ENCODE results near the gene MLLT1. TPM values are rescaled to one million over a fixed set of nuclear protein-coding genes. Genes with fewer than 3 reads are reported as not detected.

Gene MLLT1
- total and polyA plus RNA-seq, 2 experiments from 2014 or later: 13.3 to 19.1 TPM

GRCh38 chr19:6263735-6264444, 15.9 kb downstream of the MLLT1 start:
- TF ChIP-seq EZH2phosphoT487 (IDR thresholded peaks at IDR 0.05; ENCODE audit: insufficient read depth, low read depth) (no peak), EZH2 (IDR thresholded peaks at IDR 0.05; ENCODE audit: insufficient read depth, poor library complexity, severe bottlenecking) (no peak)
- Histone ChIP-seq H3K9me3 (ENCODE audit: low read depth) (no peaks in the 10 kb centered on the region), H3K36me3 (ENCODE audit: low read depth) (peaks cover 17% of the 10 kb centered on the region), H3K4me3 (no peak overlapping the region), H3K79me2 (ENCODE audit: insufficient read depth) (peaks cover 100% of the 10 kb centered on the region), H3K9ac (no peak overlapping the region), H3F3A (ENCODE audit: insufficient read depth) (no peaks in the 10 kb centered on the region), H4K20me1 (ENCODE audit: insufficient read depth) (no peaks in the 10 kb centered on the region), H3K27me3 (replicated peaks; ENCODE audit: insufficient read depth) (no peaks in the 10 kb centered on the region), H3K9me2 (ENCODE audit: insufficient read depth) (no peaks in the 10 kb centered on the region), H3K4me1 (ENCODE audit: insufficient read depth) (no peaks in the 10 kb centered on the region), H3K4me2 (ENCODE audit: unreplicated experiment) (no peak overlapping the region), H2AFZ (no peak overlapping the region), H3K27ac (no peak overlapping the region)
- WGBS, 2 experiments (ENCODE audit: low coverage in 1 of 2, low lambda C conversion rate in 2 of 2, missing lambda C conversion rate in 2 of 2): 80 to 83% methylated on average over 15 to 18 of the region's 18 CpGs
- DNase-seq: no peak
- in situ Hi-C loops (cut with MboI): no loop called here

- H3K9me2 ChIP-seq (ENCODE audit: insufficient read depth): no peaks in the 10 kb centered on the region
- DNase-seq: no peak
- peaks cover 100% of the 10 kb centered on the region for H3K79me2 ChIP-seq (ENCODE audit: insufficient read depth)
- H3F3A ChIP-seq (ENCODE audit: insufficient read depth): no peaks in the 10 kb centered on the region
- WGBS, 2 experiments (ENCODE audit: low coverage in 1 of 2, low lambda C conversion rate in 2 of 2, missing lambda C conversion rate in 2 of 2): 83 to 91% methylated on average over 11 to 12 of the region's 12 CpGs
- in situ Hi-C loops (cut with MboI): no loop called here
- peaks cover 17% of the 10 kb centered on the region for H3K36me3 ChIP-seq (ENCODE audit: low read depth)
- no peaks in the 10 kb centered on the region for H3K9me3 ChIP-seq (ENCODE audit: low read depth)
- H2AFZ ChIP-seq: no peak overlapping the region
- H3K4me3 ChIP-seq: no peak overlapping the region
- no peaks in the 10 kb centered on the region for H3K27me3 ChIP-seq (replicated peaks; ENCODE audit: insufficient read depth)
- H3K27ac ChIP-seq: no peak overlapping the region
- TF ChIP-seq EZH2 (IDR thresholded peaks at IDR 0.05; ENCODE audit: insufficient read depth, poor library complexity, severe bottlenecking) (no peak), EZH2phosphoT487 (IDR thresholded peaks at IDR 0.05; ENCODE audit: insufficient read depth, low read depth) (no peak)
- no peaks in the 10 kb centered on the region for H4K20me1 ChIP-seq (ENCODE audit: insufficient read depth)
- no peak overlapping the region for H3K4me2 ChIP-seq (ENCODE audit: unreplicated experiment)
- H3K4me1 ChIP-seq (ENCODE audit: insufficient read depth): no peaks in the 10 kb centered on the region
- H3K9ac ChIP-seq: no peak overlapping the region
Observed at GRCh38 chr19:6263306-6263705, 16.5 kb downstream of the MLLT1 start.

GRCh38 chr19:6262519-6262918, 17.3 kb downstream of the MLLT1 start:
- Histone ChIP-seq H4K20me1 (ENCODE audit: insufficient read depth) (no peaks in the 10 kb centered on the region), H3K4me3 (no peak overlapping the region), H3K9me3 (ENCODE audit: low read depth) (no peaks in the 10 kb centered on the region), H3K27me3 (replicated peaks; ENCODE audit: insufficient read depth) (no peaks in the 10 kb centered on the region), H3K4me1 (ENCODE audit: insufficient read depth) (no peaks in the 10 kb centered on the region), H3K4me2 (ENCODE audit: unreplicated experiment) (no peak overlapping the region), H3K9ac (no peak overlapping the region), H3K36me3 (ENCODE audit: low read depth) (peaks cover 24% of the 10 kb centered on the region), H3K79me2 (ENCODE audit: insufficient read depth) (peaks cover 100% of the 10 kb centered on the region), H3F3A (ENCODE audit: insufficient read depth) (no peaks in the 10 kb centered on the region), H3K9me2 (ENCODE audit: insufficient read depth) (no peaks in the 10 kb centered on the region), H3K27ac (no peak overlapping the region), H2AFZ (no peak overlapping the region)
- no peak for DNase-seq
- in situ Hi-C loops (cut with MboI): no loop called here
- TF ChIP-seq EZH2phosphoT487 (IDR thresholded peaks at IDR 0.05; ENCODE audit: insufficient read depth, low read depth) (no peak), EZH2 (IDR thresholded peaks at IDR 0.05; ENCODE audit: insufficient read depth, poor library complexity, severe bottlenecking) (no peak)
- WGBS, 2 experiments (ENCODE audit: low coverage in 1 of 2, low lambda C conversion rate in 2 of 2, missing lambda C conversion rate in 2 of 2): 90 to 93% methylated on average over 11 of the region's 11 CpGs

- Histone ChIP-seq H3K27ac (no peak overlapping the region), H3K79me2 (ENCODE audit: insufficient read depth) (peaks cover 100% of the 10 kb centered on the region), H3K9ac (no peak overlapping the region), H3K36me3 (ENCODE audit: low read depth) (peaks cover 25% of the 10 kb centered on the region), H3K4me1 (ENCODE audit: insufficient read depth) (no peaks in the 10 kb centered on the region), H3K9me3 (ENCODE audit: low read depth) (no peaks in the 10 kb centered on the region), H4K20me1 (ENCODE audit: insufficient read depth) (no peaks in the 10 kb centered on the region), H3K9me2 (ENCODE audit: insufficient read depth) (no peaks in the 10 kb centered on the region), H3F3A (ENCODE audit: insufficient read depth) (no peaks in the 10 kb centered on the region), H2AFZ (no peak overlapping the region), H3K4me3 (no peak overlapping the region), H3K4me2 (ENCODE audit: unreplicated experiment) (no peak overlapping the region), H3K27me3 (replicated peaks; ENCODE audit: insufficient read depth) (no peaks in the 10 kb centered on the region)
- DNase-seq: no peak
- WGBS, 2 experiments (ENCODE audit: low coverage in 1 of 2, low lambda C conversion rate in 2 of 2, missing lambda C conversion rate in 2 of 2): 82 to 86% methylated on average over 15 of the region's 15 CpGs
- TF ChIP-seq EZH2phosphoT487 (IDR thresholded peaks at IDR 0.05; ENCODE audit: insufficient read depth, low read depth): no peak
- no peak for TF ChIP-seq EZH2 (IDR thresholded peaks at IDR 0.05; ENCODE audit: insufficient read depth, poor library complexity, severe bottlenecking)
- in situ Hi-C loops (cut with MboI): no loop called here
Observed at GRCh38 chr19:6261883-6262282, 17.9 kb downstream of the MLLT1 start.

Data from GM23248 (cell line).